ENCODE measurements around the gene SORCS2.

SORCS2 gene

DNA sequence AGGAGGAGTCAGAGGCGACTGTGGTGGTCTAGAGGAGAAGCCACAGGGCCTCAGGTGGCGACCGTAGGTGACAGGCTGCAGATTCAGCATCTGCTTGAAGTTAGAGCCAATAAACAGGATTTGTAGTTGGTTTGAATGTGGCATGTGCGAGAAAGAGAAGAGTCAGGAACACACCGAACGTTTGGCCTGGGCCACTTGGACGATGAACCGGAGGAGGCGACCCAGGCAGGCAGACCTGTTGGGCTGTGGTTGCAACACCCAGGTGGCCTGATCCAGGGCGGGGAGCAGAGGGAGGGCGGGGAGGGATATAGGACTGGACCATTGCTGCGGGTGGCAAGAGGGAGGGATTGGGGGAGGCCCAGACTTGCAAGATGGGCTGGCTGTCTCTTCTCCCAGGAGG lies 252.4 kb downstream of the SORCS2 start:
- no peak for TF ChIP-seq TAF1 (IDR thresholded peaks at IDR 0.05; ENCODE audit: borderline replicate concordance, insufficient read depth, low read length)
- no peak for TF ChIP-seq POLR2AphosphoS5 (IDR thresholded peaks at IDR 0.05; ENCODE audit: low read depth, low read length)
- TF ChIP-seq, protein P1, sequence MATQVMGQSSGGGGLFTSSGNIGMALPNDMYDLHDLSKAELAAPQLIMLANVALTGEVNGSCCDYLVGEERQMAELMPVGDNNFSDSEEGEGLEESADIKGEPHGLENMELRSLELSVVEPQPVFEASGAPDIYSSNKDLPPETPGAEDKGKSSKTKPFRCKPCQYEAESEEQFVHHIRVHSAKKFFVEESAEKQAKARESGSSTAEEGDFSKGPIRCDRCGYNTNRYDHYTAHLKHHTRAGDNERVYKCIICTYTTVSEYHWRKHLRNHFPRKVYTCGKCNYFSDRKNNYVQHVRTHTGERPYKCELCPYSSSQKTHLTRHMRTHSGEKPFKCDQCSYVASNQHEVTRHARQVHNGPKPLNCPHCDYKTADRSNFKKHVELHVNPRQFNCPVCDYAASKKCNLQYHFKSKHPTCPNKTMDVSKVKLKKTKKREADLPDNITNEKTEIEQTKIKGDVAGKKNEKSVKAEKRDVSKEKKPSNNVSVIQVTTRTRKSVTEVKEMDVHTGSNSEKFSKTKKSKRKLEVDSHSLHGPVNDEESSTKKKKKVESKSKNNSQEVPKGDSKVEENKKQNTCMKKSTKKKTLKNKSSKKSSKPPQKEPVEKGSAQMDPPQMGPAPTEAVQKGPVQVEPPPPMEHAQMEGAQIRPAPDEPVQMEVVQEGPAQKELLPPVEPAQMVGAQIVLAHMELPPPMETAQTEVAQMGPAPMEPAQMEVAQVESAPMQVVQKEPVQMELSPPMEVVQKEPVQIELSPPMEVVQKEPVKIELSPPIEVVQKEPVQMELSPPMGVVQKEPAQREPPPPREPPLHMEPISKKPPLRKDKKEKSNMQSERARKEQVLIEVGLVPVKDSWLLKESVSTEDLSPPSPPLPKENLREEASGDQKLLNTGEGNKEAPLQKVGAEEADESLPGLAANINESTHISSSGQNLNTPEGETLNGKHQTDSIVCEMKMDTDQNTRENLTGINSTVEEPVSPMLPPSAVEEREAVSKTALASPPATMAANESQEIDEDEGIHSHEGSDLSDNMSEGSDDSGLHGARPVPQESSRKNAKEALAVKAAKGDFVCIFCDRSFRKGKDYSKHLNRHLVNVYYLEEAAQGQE (IDR thresholded peaks at IDR 0.05; ENCODE audit: insufficient read depth in 1 of 2, low read depth in 2 of 2, low read length in 2 of 2), result no peak
- TF ChIP-seq SIN3A (IDR thresholded peaks at IDR 0.05; ENCODE audit: borderline replicate concordance, insufficient read depth, low read length), result no peak
- no peak for TF ChIP-seq FOXP2 (optimal IDR thresholded peaks at IDR 0.05; ENCODE audit: borderline replicate concordance, extremely low read depth, extremely low read length, insufficient read depth)

DNA sequence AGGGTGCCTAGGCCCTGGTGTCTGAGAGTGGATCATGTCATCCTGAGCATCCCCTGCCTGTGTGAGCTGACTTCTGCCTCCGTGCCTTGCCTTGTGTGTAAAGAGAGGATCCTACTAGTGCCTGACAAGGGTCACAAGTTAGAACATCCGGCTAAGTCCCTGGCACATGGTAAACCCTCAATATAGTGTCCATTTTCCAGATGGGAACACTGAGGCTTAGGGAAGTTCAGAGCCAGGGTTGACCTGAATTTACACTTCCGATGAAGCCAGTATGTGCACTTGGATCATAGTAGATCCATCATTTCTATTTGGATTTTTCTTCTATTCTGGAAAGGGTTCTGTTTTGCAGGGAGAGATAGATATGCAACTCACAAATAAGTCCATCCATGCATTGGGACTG lies 254.9 kb downstream of the SORCS2 start:
- TF ChIP-seq FOXP2 (optimal IDR thresholded peaks at IDR 0.05; ENCODE audit: borderline replicate concordance, extremely low read depth, extremely low read length, insufficient read depth), result no peak
- TF ChIP-seq TAF1 (IDR thresholded peaks at IDR 0.05; ENCODE audit: borderline replicate concordance, insufficient read depth, low read length), result no peak
- TF ChIP-seq POLR2AphosphoS5 (IDR thresholded peaks at IDR 0.05; ENCODE audit: low read depth, low read length), result no peak
- TF ChIP-seq, protein P1 (IDR thresholded peaks at IDR 0.05; ENCODE audit: insufficient read depth in 1 of 2, low read depth in 2 of 2, low read length in 2 of 2), result no peak
- no peak for TF ChIP-seq SIN3A (IDR thresholded peaks at IDR 0.05; ENCODE audit: borderline replicate concordance, insufficient read depth, low read length)

DNA sequence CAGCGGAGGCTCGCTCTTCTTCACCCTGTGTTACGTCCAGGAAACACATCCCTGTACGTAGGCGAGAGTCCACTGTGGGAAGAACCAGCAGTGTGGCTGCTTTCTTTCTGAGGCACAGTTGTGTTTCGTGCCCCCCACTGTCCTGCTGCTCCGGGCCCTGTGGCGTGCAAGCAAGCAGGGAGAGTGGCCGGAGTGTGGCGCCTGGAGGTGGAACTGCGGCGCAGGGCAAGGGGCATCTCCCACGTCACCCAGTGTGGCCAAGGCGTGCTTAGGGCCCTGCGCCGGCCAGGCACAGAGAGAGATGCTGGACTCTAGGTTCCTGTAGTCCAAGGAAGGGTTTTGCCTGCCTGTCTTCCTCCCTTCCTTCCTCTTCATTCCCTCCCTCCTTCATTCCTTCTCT lies 255.7 kb downstream of the SORCS2 start:
- TF ChIP-seq, protein P1 (IDR thresholded peaks at IDR 0.05; ENCODE audit: insufficient read depth in 1 of 2, low read depth in 2 of 2, low read length in 2 of 2), result no peak
- TF ChIP-seq TAF1 (IDR thresholded peaks at IDR 0.05; ENCODE audit: borderline replicate concordance, insufficient read depth, low read length), result no peak

DNA sequence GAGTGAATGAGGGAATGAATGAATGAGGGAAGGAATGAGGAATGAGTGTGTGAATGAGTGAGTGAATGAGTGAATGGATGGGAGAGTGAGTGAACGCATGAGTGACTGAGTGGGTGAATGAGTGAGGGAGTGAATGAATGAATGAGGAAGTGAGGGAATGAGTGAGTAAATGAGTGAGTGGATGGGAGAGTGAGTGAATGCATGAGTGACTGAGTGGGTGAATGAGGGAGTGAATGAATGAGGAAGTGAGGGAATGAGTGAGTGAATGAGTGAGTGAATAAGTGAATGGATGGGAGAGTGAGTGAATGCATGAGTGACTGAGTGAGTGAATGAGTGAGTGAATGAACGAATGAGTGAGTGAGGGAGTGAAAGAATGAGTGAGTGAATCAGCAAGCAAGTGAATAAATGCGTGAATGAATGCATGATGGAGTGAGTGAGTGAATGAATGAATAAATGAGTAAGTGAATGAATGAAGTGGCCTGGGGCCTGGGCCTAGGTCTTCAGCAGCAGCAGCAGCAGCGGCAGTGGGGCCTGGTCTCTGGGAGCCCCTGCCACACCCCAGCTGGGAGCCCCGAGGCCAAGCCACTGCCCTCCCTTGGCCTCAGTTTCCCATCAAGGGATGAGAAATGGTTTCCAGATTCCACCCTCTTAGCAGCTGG lies 258.6 kb downstream of the SORCS2 start:
- no peak for TF ChIP-seq FOXP2 (optimal IDR thresholded peaks at IDR 0.05; ENCODE audit: borderline replicate concordance, extremely low read depth, extremely low read length, insufficient read depth)
- no peak for TF ChIP-seq TAF1 (IDR thresholded peaks at IDR 0.05; ENCODE audit: borderline replicate concordance, insufficient read depth, low read length)
- no peak for TF ChIP-seq POLR2AphosphoS5 (IDR thresholded peaks at IDR 0.05; ENCODE audit: low read depth, low read length)
- TF ChIP-seq, protein P1 (IDR thresholded peaks at IDR 0.05; ENCODE audit: insufficient read depth in 1 of 2, low read depth in 2 of 2, low read length in 2 of 2), result no peak
- TF ChIP-seq SIN3A (IDR thresholded peaks at IDR 0.05; ENCODE audit: borderline replicate concordance, insufficient read depth, low read length), result no peak

DNA sequence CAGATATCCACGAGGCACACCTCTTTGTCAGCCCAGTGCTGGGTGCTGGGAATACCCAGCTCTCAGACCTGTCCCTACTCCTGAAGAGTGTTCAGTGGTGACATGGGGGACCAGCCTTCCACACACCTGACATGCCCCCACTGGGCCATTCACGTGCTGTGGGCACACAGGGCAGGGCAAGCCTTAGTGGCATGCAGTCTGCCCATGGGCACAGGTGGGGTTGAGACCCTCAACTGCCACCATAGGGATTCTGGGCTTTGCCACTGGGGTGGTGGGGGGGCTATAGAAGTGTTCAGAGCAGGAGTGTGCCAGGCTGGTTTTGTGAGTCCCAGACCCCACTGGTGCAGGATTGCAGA lies 259.1 kb downstream of the SORCS2 start:
- TF ChIP-seq POLR2AphosphoS5 (IDR thresholded peaks at IDR 0.05; ENCODE audit: low read depth, low read length) (no peak), TAF1 (IDR thresholded peaks at IDR 0.05; ENCODE audit: borderline replicate concordance, insufficient read depth, low read length) (no peak), FOXP2 (optimal IDR thresholded peaks at IDR 0.05; ENCODE audit: borderline replicate concordance, extremely low read depth, extremely low read length, insufficient read depth) (no peak), SIN3A (IDR thresholded peaks at IDR 0.05; ENCODE audit: borderline replicate concordance, insufficient read depth, low read length) (no peak)
- TF ChIP-seq, protein P1 (IDR thresholded peaks at IDR 0.05; ENCODE audit: insufficient read depth in 1 of 2, low read depth in 2 of 2, low read length in 2 of 2), result no peak

All from PFSK-1 (cell line).